A549 treated with RU486 at 1 μM for 4 hours (cell line): ENCODE data around the gene DDX31. TPM values are rescaled to one million over a fixed set of nuclear protein-coding genes. Genes with fewer than 3 reads are reported as not detected.

Experiments
- total RNA-seq: library from RNA; stranded (reverse); fragments of 200-300 nt; extraction: Qiagen RNA extraction; gene quantifications from 5 replicates; pipeline ENCODE4 v1.2.3, GENCODE V29; 2022; ENCODE audit warnings: low read depth

DDX31 gene
- 25.8 to 29.0 TPM (median 26.4 TPM) in 5 replicates for total RNA-seq

GRCh38 chr9:132669698-132670456 is at the start of gene DDX31:
DDX31 (minus strand) TSS chr9:132669983; CDS start chr9:132669934, 49 bp downstream.

GRCh38 chr9:132670457-132671391 is 941 bp upstream of the DDX31 start, which contains the start of gene GTF3C4:
GTF3C4 (plus strand) TSS chr9:132670464; CDS start chr9:132670599, 135 bp downstream.

GRCh38 chr9:132582276-132582785 is 87.5 kb downstream of the DDX31 start, which contains the start of gene BARHL1:
BARHL1 (plus strand) TSS chr9:132582606; CDS start chr9:132582798, 192 bp downstream.

Other genes with a start within 250 kb of the DDX31 start
- not detected in 5 replicates for gene BARHL1, start 87.4 kb downstream of the DDX31 start, total RNA-seq
- 14.7 to 20.2 TPM (median 19.7 TPM) in 5 replicates for gene GTF3C4, start 481 bp upstream of the DDX31 start, total RNA-seq
- 0.80 to 1.4 TPM (median 0.90 TPM) in 5 replicates for gene AK8, start 208.3 kb upstream of the DDX31 start, total RNA-seq
- gene SPACA9, start 208.9 kb upstream of the DDX31 start, total RNA-seq = 3.1 to 5.4 TPM (median 4.8 TPM) in 5 replicates